ENCODE measurements around the gene HPD.

DNA sequence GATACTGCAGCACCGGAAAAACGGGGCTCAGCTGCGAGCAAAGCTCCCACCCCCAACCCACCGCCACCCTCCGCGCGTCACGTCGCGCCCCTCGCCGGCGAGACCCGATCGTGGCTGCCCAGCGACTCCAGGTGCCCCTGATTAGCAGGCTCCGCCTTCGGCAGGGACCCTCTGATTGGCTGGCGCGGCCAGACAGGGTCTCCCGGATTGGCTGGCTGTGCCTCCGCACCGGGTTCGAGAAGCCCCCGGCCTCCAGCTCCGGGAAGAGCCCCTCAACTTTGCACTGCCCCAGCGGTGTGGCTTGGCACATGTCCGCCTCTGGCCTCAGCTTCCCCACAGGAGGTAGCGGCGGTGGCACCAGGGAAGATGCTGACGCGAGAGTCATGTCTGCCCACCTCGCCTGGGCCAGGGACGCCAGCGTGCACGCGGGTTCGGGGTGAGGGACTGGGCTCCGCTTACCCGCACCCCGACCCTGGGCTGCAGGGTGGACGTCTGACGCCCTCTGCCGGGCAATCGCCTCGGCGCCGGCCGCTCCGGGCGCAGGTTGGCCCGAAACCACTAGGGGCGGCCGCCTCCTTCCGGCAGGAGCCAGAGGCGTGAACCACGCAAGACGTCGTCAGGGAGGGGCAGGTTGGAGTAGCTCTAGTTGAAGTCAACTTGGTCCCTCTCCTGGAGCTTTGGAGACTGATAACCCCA lies 64.7 kb downstream of the HPD start:
- TF ChIP-seq, protein P1, sequence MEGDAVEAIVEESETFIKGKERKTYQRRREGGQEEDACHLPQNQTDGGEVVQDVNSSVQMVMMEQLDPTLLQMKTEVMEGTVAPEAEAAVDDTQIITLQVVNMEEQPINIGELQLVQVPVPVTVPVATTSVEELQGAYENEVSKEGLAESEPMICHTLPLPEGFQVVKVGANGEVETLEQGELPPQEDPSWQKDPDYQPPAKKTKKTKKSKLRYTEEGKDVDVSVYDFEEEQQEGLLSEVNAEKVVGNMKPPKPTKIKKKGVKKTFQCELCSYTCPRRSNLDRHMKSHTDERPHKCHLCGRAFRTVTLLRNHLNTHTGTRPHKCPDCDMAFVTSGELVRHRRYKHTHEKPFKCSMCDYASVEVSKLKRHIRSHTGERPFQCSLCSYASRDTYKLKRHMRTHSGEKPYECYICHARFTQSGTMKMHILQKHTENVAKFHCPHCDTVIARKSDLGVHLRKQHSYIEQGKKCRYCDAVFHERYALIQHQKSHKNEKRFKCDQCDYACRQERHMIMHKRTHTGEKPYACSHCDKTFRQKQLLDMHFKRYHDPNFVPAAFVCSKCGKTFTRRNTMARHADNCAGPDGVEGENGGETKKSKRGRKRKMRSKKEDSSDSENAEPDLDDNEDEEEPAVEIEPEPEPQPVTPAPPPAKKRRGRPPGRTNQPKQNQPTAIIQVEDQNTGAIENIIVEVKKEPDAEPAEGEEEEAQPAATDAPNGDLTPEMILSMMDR (conservative IDR thresholded peaks at IDR 0.05; ENCODE audit: low read length), result peak; percentile 99
- TF ChIP-seq EZH2phosphoT487 (IDR thresholded peaks at IDR 0.05; ENCODE audit: borderline replicate concordance, low read depth, low read length), result no peak
